Nucleus accumbens (tissue), 56 donors: ENCODE data around the gene MRPS18B.

Source experiments
- DNase-seq, 56 donors: peaks; one replicate each; lab custom pipeline; 2025; lab: John Stamatoyannopoulos, UW

Gene MRPS18B

GRCh38 chr6:30601815-30602641, 15.6 kb upstream of the MRPS18B start:
- no peak for DNase-seq

- DNase-seq = no peak
Measured at GRCh38 chr6:30603961-30604360, 13.7 kb upstream of the MRPS18B start.

- DNase-seq = no peak
Measured at GRCh38 chr6:30610065-30610464, 7.6 kb upstream of the MRPS18B start.

- DNase-seq = peak in 1 of 56 donors; percentile 5
Measured at GRCh38 chr6:30611150-30611855, 6.3 kb upstream of the MRPS18B start.

GRCh38 chr6:30611856-30612194, 5.8 kb upstream of the MRPS18B start:
- no peak for DNase-seq

- DNase-seq = no peak
Measured at GRCh38 chr6:30612213-30612612, 5.4 kb upstream of the MRPS18B start.

- no peak for DNase-seq
Measured at GRCh38 chr6:30612687-30613248, 4.9 kb upstream of the MRPS18B start.

GRCh38 chr6:30613251-30614043, 4.2 kb upstream of the MRPS18B start:
- DNase-seq = no peak

GRCh38 chr6:30614044-30614842, 3.4 kb upstream of the MRPS18B start:
- DNase-seq = peak in 11 of 56 donors; percentile 12 to 57 (median 32)

- peak; percentile 12 to 96 (median 81) for DNase-seq
Measured at GRCh38 chr6:30614843-30615218, 2.8 kb upstream of the MRPS18B start.

- DNase-seq = peak in 31 of 56 donors; percentile 4 to 62 (median 30)
Measured at GRCh38 chr6:30615219-30615957, 2.3 kb upstream of the MRPS18B start.

GRCh38 chr6:30615958-30616810, 1.5 kb upstream of the MRPS18B start:
- peak in 8 of 56 donors; percentile 3 to 16 (median 8) for DNase-seq

GRCh38 chr6:30616811-30617564, 652 bp upstream of the MRPS18B start, which contains the start of gene PPP1R10:
Gene PPP1R10, minus strand, starts transcription at chr6:30617243. Its CDS starts 7,299 bp downstream, at chr6:30609944.
- DNase-seq = peak; percentile 93 to 100 (median 98)

- DNase-seq = no peak
Measured at GRCh38 chr6:30618270-30618797, 694 bp downstream of the MRPS18B start.

GRCh38 chr6:30619561-30619960, 1.9 kb downstream of the MRPS18B start:
- no peak for DNase-seq

- DNase-seq = no peak
Measured at GRCh38 chr6:30625511-30625910, 7.9 kb downstream of the MRPS18B start.
